GM13976 (cell line): ENCODE results near the gene ENOX2.

Experiments
- DNase-seq: peaks from one replicate; pipeline ENCODE4 v3.0.0; 2012; ENCODE audit warnings: low spot score
- CTCF ChIP-seq: IDR thresholded peaks from 2 replicates; pipeline ENCODE4 v1.5.1; 2012; ENCODE audit warnings: borderline replicate concordance, mild to moderate bottlenecking; ENCODE audit not compliant: insufficient read depth; ENCODE audit errors: extremely low read depth, missing control alignments, control extremely low read depth
- in situ Hi-C: fragments of 300-500 bp; cut with MboI; formaldehyde crosslinking; loops from one replicate; pipeline ENCODE4 v1.12.0; 2022; ENCODE audit warnings: low sequenced_read_pairs, mixed read lengths, inconsistent platforms; ENCODE audit not compliant: unreplicated experiment

ENOX2 gene

GRCh38 chrX:130728208-130728607, 174.8 kb downstream of the ENOX2 start:
- no peak for TF ChIP-seq CTCF
- no peak for DNase-seq
- in situ Hi-C loops: no loop called here

- DNase-seq: no peak
- TF ChIP-seq CTCF: no peak
These were observed 176.3 kb downstream of the ENOX2 start for GRCh38 chrX:130726661-130727060.

GRCh38 chrX:130725519-130725918, 177.5 kb downstream of the ENOX2 start:
- in situ Hi-C loops: no loop called here
- no peak for DNase-seq
- no peak for TF ChIP-seq CTCF

More at GRCh38 chrX:130726661-130727060, 176.3 kb downstream of the ENOX2 start:
- in situ Hi-C loops: no loop called here

GRCh38 chrX:130719413-130719812, 183.6 kb downstream of the ENOX2 start:
- no peak for TF ChIP-seq CTCF
- in situ Hi-C loops: no loop called here
- no peak for DNase-seq

- in situ Hi-C loops: no loop called here
- TF ChIP-seq CTCF: no peak
- no peak for DNase-seq
These were observed 184.9 kb downstream of the ENOX2 start for GRCh38 chrX:130718137-130718536.

GRCh38 chrX:130716781-130717413, 186.1 kb downstream of the ENOX2 start:
- in situ Hi-C loops: no loop called here
- TF ChIP-seq CTCF: no peak
- no peak for DNase-seq

- in situ Hi-C loops: no loop called here
- no peak for TF ChIP-seq CTCF
These were observed 186.7 kb downstream of the ENOX2 start for GRCh38 chrX:130716346-130716745.

More at GRCh38 chrX:130716346-130716745, 186.7 kb downstream of the ENOX2 start:
- DNase-seq: no peak
